GM12864 (cell line): ENCODE measurements around the gene EPOP.
A peak's percentile ranks its signal among the peaks of the same experiment; 100 is the strongest.

Experiments
- DNase-seq: peaks from one replicate; pipeline ENCODE4 v3.0.0-alpha.2; 2011; ENCODE audit warnings: low read depth
- H3K4me3 ChIP-seq: 2 replicates; pipeline ENCODE4 v1.5.1; 2011; ENCODE audit warnings: mild to moderate bottlenecking, low read depth, low read length, control low read depth
- CTCF ChIP-seq: IDR thresholded peaks from 2 replicates; pipeline ENCODE4 v1.5.1; 2011; ENCODE audit warnings: low read depth, mild to moderate bottlenecking, moderate library complexity, low read length, control low read depth, inconsistent platforms; ENCODE audit errors: missing control alignments

Gene EPOP

GRCh38 chr17:38687286-38687685 lies 12.5 kb upstream of the EPOP start:
- DNase-seq, result no peak
- TF ChIP-seq CTCF, result no peak
- H3K4me3 ChIP-seq, result no peak overlapping the region

- H3K4me3 ChIP-seq, result no peak overlapping the region
- DNase-seq, result no peak
- no peak for TF ChIP-seq CTCF
Observed at GRCh38 chr17:38685491-38685890, 10.7 kb upstream of the EPOP start.

GRCh38 chr17:38681096-38681495 lies 6.3 kb upstream of the EPOP start:
- DNase-seq, result no peak
- TF ChIP-seq CTCF, result no peak
- no peak overlapping the region for H3K4me3 ChIP-seq

GRCh38 chr17:38677819-38678218 lies 3.1 kb upstream of the EPOP start:
- no peak for DNase-seq
- TF ChIP-seq CTCF, result no peak
- no peak overlapping the region for H3K4me3 ChIP-seq

GRCh38 chr17:38676706-38677504 lies 2.1 kb upstream of the EPOP start:
- TF ChIP-seq CTCF, result peak; percentile 99
- DNase-seq, result no peak
- H3K4me3 ChIP-seq, result no peak overlapping the region

GRCh38 chr17:38674014-38674748 lies 576 bp downstream of the EPOP start:
- TF ChIP-seq CTCF, result no peak
- no peak for DNase-seq
- H3K4me3 ChIP-seq, result peak overlapping the region; percentile 77
